H1 (cell line): ENCODE measurements around the gene SLC37A3.

Experiments
- BCL11A ChIP-seq, 2 experiments: IDR thresholded peaks; one replicate each; pipeline ENCODE4 v1.6.1; 2011; ENCODE audit warnings: low read depth in 2 of 2, low read length in 2 of 2, mild to moderate bottlenecking in 2 of 2
- KDM5A ChIP-seq: fragments of 200-600 bp; IDR thresholded peaks from 2 replicates; pipeline ENCODE4 v1.7.1; 2012; ENCODE audit warnings: mild to moderate bottlenecking, low read length, inconsistent platforms, mixed read lengths
- TAF1 ChIP-seq: IDR thresholded peaks from 2 replicates; pipeline ENCODE4 v1.6.1; 2011; ENCODE audit warnings: mild to moderate bottlenecking, low read depth, low read length

DNA sequence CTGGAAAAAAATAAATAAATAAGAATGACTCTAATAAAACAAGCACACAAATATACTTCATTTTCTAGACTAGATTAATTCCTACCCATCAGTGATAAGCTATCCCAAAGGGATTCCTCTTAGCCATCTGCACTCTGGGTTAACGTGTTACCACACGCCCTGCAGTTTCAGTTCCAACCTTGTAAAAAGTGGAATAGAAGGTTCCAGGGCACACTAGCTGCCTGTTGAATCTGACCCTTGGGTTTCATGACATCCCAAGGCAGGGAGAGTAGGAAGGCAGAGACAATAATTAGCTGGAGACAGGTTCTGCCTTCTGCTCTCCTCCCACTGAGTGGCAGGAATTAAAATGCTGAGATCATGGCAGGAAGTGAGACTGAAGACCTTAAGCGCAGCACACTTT, 33.5 kb downstream of the SLC37A3 start:
- TF ChIP-seq KDM5A (no peak), BCL11A (IDR thresholded peaks at IDR 0.05; ENCODE audit: low read depth in 2 of 2, low read length in 2 of 2) (no peak), TAF1 (no peak)
